HepG2 (cell line): ENCODE results near the gene GADD45GIP1. TPM values are rescaled to one million over a fixed set of nuclear protein-coding genes. Genes with fewer than 3 reads are reported as not detected.
A peak's percentile ranks its signal among the peaks of the same experiment; 100 is the strongest.

ENCODE experiments used
- ATF5 ChIP-seq: sonication (generic); formaldehyde crosslinking; IDR thresholded peaks from 2 replicates; pipeline ENCODE4 v1.4.0; 2020; ENCODE audit warnings: mild to moderate bottlenecking, low read depth, missing genetic modification reagents
- BCLAF1 ChIP-seq: fragments of 450-650 bp; IDR thresholded peaks from 2 replicates; pipeline ENCODE4 v1.6.1; 2017; ENCODE audit warnings: mild to moderate bottlenecking
- KDM3A ChIP-seq: IDR thresholded peaks from 2 replicates; pipeline ENCODE4 v1.6.1; 2018; ENCODE audit warnings: low read depth, missing compliant biosample characterization
- MLX ChIP-seq: IDR thresholded peaks from 2 replicates; pipeline ENCODE4 v1.6.1; 2016
- MYPOP ChIP-seq: sonication (generic); formaldehyde crosslinking; IDR thresholded peaks from 2 replicates; pipeline ENCODE4 v1.8.1; 2023; ENCODE audit warnings: mild to moderate bottlenecking, moderate library complexity, missing genetic modification reagents
- NFKBIZ ChIP-seq: IDR thresholded peaks from 2 replicates; pipeline ENCODE4 v1.6.1; 2018; ENCODE audit warnings: missing genetic modification reagents, missing compliant biosample characterization
- TARDBP ChIP-seq: sonication (generic); formaldehyde crosslinking; IDR thresholded peaks from 2 replicates; pipeline ENCODE4 v1.8.0; 2022; ENCODE audit warnings: mild to moderate bottlenecking, missing genetic modification reagents
- TBL1XR1 ChIP-seq: fragments of 150-350 bp; IDR thresholded peaks from 2 replicates; pipeline ENCODE4 v1.6.1; 2014; ENCODE audit warnings: borderline replicate concordance, low read length; ENCODE audit not compliant: partially characterized antibody
- THAP7 ChIP-seq: sonication (generic); formaldehyde crosslinking; IDR thresholded peaks from 2 replicates; pipeline ENCODE4 v1.8.1; 2023; ENCODE audit warnings: mild to moderate bottlenecking, missing genetic modification reagents
- TOPORS ChIP-seq: sonication (generic); formaldehyde crosslinking; IDR thresholded peaks from 2 replicates; pipeline ENCODE4 v1.8.0; 2023; ENCODE audit warnings: mild to moderate bottlenecking, missing genetic modification reagents
- TRIM22 ChIP-seq: fragments of 450-650 bp; IDR thresholded peaks from 2 replicates; pipeline ENCODE4 v1.6.1; 2017
- ZBTB14 ChIP-seq: sonication (generic); formaldehyde crosslinking; IDR thresholded peaks from 2 replicates; pipeline ENCODE4 v1.4.0; 2020; ENCODE audit warnings: missing genetic modification reagents
- ZMYM4 ChIP-seq: sonication (generic); formaldehyde crosslinking; IDR thresholded peaks from 2 replicates; pipeline ENCODE4 v1.8.1; 2023; ENCODE audit warnings: mild to moderate bottlenecking, missing genetic modification reagents
- ZNF383 ChIP-seq: sonication (generic); formaldehyde crosslinking; IDR thresholded peaks from 2 replicates; pipeline ENCODE4 v1.4.0; 2020; ENCODE audit warnings: missing genetic modification reagents, mild to moderate bottlenecking, borderline replicate concordance
- ZNF512 ChIP-seq: sonication (generic); formaldehyde crosslinking; IDR thresholded peaks from 2 replicates; pipeline ENCODE4 v1.4.0; 2020; ENCODE audit warnings: mild to moderate bottlenecking, missing genetic modification reagents
- ZNF7 ChIP-seq: IDR thresholded peaks from 2 replicates; pipeline ENCODE4 v1.6.1; 2016; ENCODE audit warnings: missing biosample characterization, missing genetic modification reagents
- ZNF776 ChIP-seq: sonication (generic); formaldehyde crosslinking; IDR thresholded peaks from 2 replicates; pipeline ENCODE4 v1.4.0; 2020; ENCODE audit warnings: mild to moderate bottlenecking, missing genetic modification reagents
- polyA plus RNA-seq, 8 experiments: library from polyadenylated mRNA; depleted of rRNA in 3 of 8; stranded (reverse) in 7 of 8; unstranded in 1 of 8; fragments of >200 nt; fragmentation: Illumina TruSeq in 4 of 8; extraction: Trizol in 4 of 8; gene quantifications; 2 replicates each; pipeline versions ENCODE4 v1.2.1 to v1.2.3, GENCODE V29; 2011 to 2016; ENCODE audit warnings: low read depth in 4 of 8, missing spikeins in 1 of 8, mixed read lengths in 1 of 8; ENCODE audit not compliant: insufficient read depth in 1 of 8
- total RNA-seq, 5 experiments: library from RNA; depleted of rRNA; stranded (reverse); fragments of >200 nt; fragmentation: Illumina TruSeq; extraction: Trizol; gene quantifications; 2 replicates each; pipeline ENCODE4 v1.2.3, GENCODE V29; 2016; ENCODE audit warnings: low read depth in 1 of 5

The GADD45GIP1 gene
- total and polyA plus RNA-seq, 2 of the 13 experiments (the other 11 are each of a cell fraction or from before 2014, with no cell fraction given): 24.6 to 30.7 TPM

- TF ChIP-seq KDM3A (no peak; the same call in 1 of the 2 replicates), TOPORS (peak; percentile 87), ATF5 (CRISPR knock-in tag) (no peak), ZNF776 (CRISPR knock-in tag) (peak; percentile 49; the same call in 1 of the 2 replicates), ZNF383 (CRISPR knock-in tag) (no peak), BCLAF1 (no peak), TARDBP (peak; percentile 91), ZNF7 (CRISPR knock-in tag) (no peak), THAP7 (CRISPR knock-in tag) (peak; percentile 100), ZBTB14 (CRISPR knock-in tag) (no peak), TBL1XR1 (no peak), NFKBIZ (no peak), ZMYM4 (CRISPR knock-in tag) (0 out of 2 replicates have a peak, but pooled peaks have one; percentile 13), MLX (no peak), MYPOP (0 out of 2 replicates have a peak, but pooled peaks have one; percentile 56), ZNF512 (CRISPR knock-in tag) (0 out of 2 replicates have a peak, but pooled peaks have one; percentile 56), TRIM22 (no peak)
Measured at GRCh38 chr19:12933287-12934072, 23.5 kb downstream of the GADD45GIP1 start, which contains the start of gene FARSA (continued).
